GM19239 (cell line): ENCODE measurements around the gene ADAMTS6.

Experiments used
- DNase-seq: peaks from one replicate; pipeline ENCODE4 v3.0.0; 2011; ENCODE audit warnings: low spot score; ENCODE audit not compliant: insufficient read length
- FAIRE-seq: peaks from 2 replicates; lab custom pipeline; 2011; peaks lifted over from hg19 to GRCh38; lab: Jason Lieb, UNC

Gene ADAMTS6

GRCh38 chr5:65172486-65173129 lies 309.1 kb downstream of the ADAMTS6 start:
- DNase-seq = peak; percentile 17
- peak; percentile 70 for FAIRE-seq

- FAIRE-seq (no peak), DNase-seq (no peak)
Observed at GRCh38 chr5:65171645-65172044, 310.1 kb downstream of the ADAMTS6 start.

- no peak for FAIRE-seq
- no peak for DNase-seq
Observed at GRCh38 chr5:65163698-65164097, 318.0 kb downstream of the ADAMTS6 start.

GRCh38 chr5:65161655-65162054 lies 320.1 kb downstream of the ADAMTS6 start:
- DNase-seq = no peak
- FAIRE-seq = no peak

GRCh38 chr5:65157906-65158603 lies 323.7 kb downstream of the ADAMTS6 start:
- no peak for FAIRE-seq

GRCh38 chr5:65156933-65157332 lies 324.8 kb downstream of the ADAMTS6 start:
- DNase-seq (no peak), FAIRE-seq (no peak)

More at GRCh38 chr5:65157906-65158603, 323.7 kb downstream of the ADAMTS6 start:
- no peak for DNase-seq

GRCh38 chr5:65152131-65152530 lies 329.6 kb downstream of the ADAMTS6 start:
- FAIRE-seq = no peak

GRCh38 chr5:65151614-65152013 lies 330.1 kb downstream of the ADAMTS6 start:
- DNase-seq (no peak), FAIRE-seq (no peak)

More at GRCh38 chr5:65152131-65152530, 329.6 kb downstream of the ADAMTS6 start:
- DNase-seq = no peak

- FAIRE-seq (no peak), DNase-seq (no peak)
Observed at GRCh38 chr5:65150599-65151304, 331.0 kb downstream of the ADAMTS6 start.

GRCh38 chr5:65149827-65150226 lies 331.9 kb downstream of the ADAMTS6 start:
- DNase-seq (no peak), FAIRE-seq (no peak)

GRCh38 chr5:65144136-65144871 lies 337.4 kb downstream of the ADAMTS6 start:
- FAIRE-seq = no peak
- DNase-seq = no peak

- DNase-seq (no peak), FAIRE-seq (no peak)
Observed at GRCh38 chr5:65142511-65143011, 339.2 kb downstream of the ADAMTS6 start.

- FAIRE-seq = no peak
- DNase-seq = no peak
Observed at GRCh38 chr5:65142016-65142415, 339.7 kb downstream of the ADAMTS6 start.

- FAIRE-seq (no peak), DNase-seq (no peak)
Observed at GRCh38 chr5:65141493-65141892, 340.2 kb downstream of the ADAMTS6 start.

- FAIRE-seq (no peak), DNase-seq (no peak)
Observed at GRCh38 chr5:65137631-65138030, 344.1 kb downstream of the ADAMTS6 start.

GRCh38 chr5:65133477-65134110 lies 348.1 kb downstream of the ADAMTS6 start:
- DNase-seq (no peak), FAIRE-seq (no peak)

GRCh38 chr5:65132386-65132785 lies 349.3 kb downstream of the ADAMTS6 start:
- no peak for FAIRE-seq

GRCh38 chr5:65128226-65128625 lies 353.5 kb downstream of the ADAMTS6 start:
- DNase-seq (no peak), FAIRE-seq (no peak)

More at GRCh38 chr5:65132386-65132785, 349.3 kb downstream of the ADAMTS6 start:
- DNase-seq = no peak

GRCh38 chr5:65127161-65127901 lies 354.4 kb downstream of the ADAMTS6 start:
- no peak for DNase-seq
- FAIRE-seq = no peak
